Measurements from ENCODE around the gene FGD6.

- TF ChIP-seq POLR2AphosphoS5 (IDR thresholded peaks at IDR 0.05; ENCODE audit: low read depth, low read length) = no peak
- no peak for TF ChIP-seq CTCF (IDR thresholded peaks at IDR 0.05)
These were observed 116.7 kb downstream of the FGD6 start for GRCh38 chr12:95100264-95101190.

Data from Panc1 (cell line).